Stimulated activated CD4-positive, alpha-beta T cell treated with anti-CD3 and anti-CD28 coated beads, Interleukin-1b, Interleukin-23, amount 100 ng/mL, for 48 hours (primary cell): ENCODE results near the gene FBXO30.

Experiments
- DNase-seq: peaks from one replicate; pipeline ENCODE4 v3.0.0-alpha.2; 2020

Gene FBXO30

GRCh38 chr6:145814501-145815308 is at the start of gene FBXO30:
Gene FBXO30 (minus strand): TSS chr6:145814795. CDS start chr6:145806405, 8,390 bp downstream.
- DNase-seq, result peak; percentile 83

GRCh38 chr6:145863988-145864616 is 49.5 kb upstream of the FBXO30 start:
- DNase-seq, result no peak

GRCh38 chr6:145863366-145863765 is 48.8 kb upstream of the FBXO30 start:
- no peak for DNase-seq

GRCh38 chr6:145860562-145860961 is 46.0 kb upstream of the FBXO30 start:
- no peak for DNase-seq

- no peak for DNase-seq
Measured at GRCh38 chr6:145850671-145851070, 36.1 kb upstream of the FBXO30 start.

GRCh38 chr6:145848541-145848940 is 33.9 kb upstream of the FBXO30 start:
- no peak for DNase-seq

- DNase-seq, result no peak
Measured at GRCh38 chr6:145845557-145845956, 31.0 kb upstream of the FBXO30 start.

GRCh38 chr6:145844933-145845540 is 30.4 kb upstream of the FBXO30 start:
- no peak for DNase-seq

GRCh38 chr6:145842693-145843546 is 28.3 kb upstream of the FBXO30 start:
- DNase-seq, result no peak

- DNase-seq, result no peak
Measured at GRCh38 chr6:145841668-145842067, 27.1 kb upstream of the FBXO30 start.

- no peak for DNase-seq
Measured at GRCh38 chr6:145839653-145840052, 25.1 kb upstream of the FBXO30 start.

- DNase-seq, result no peak
Measured at GRCh38 chr6:145838305-145838704, 23.7 kb upstream of the FBXO30 start.

GRCh38 chr6:145836772-145837171 is 22.2 kb upstream of the FBXO30 start:
- DNase-seq, result no peak

- DNase-seq, result no peak
Measured at GRCh38 chr6:145836170-145836569, 21.6 kb upstream of the FBXO30 start.

- no peak for DNase-seq
Measured at GRCh38 chr6:145830612-145831011, 16.0 kb upstream of the FBXO30 start.

GRCh38 chr6:145829950-145830349 is 15.4 kb upstream of the FBXO30 start:
- no peak for DNase-seq

- DNase-seq, result no peak
Measured at GRCh38 chr6:145829102-145829501, 14.5 kb upstream of the FBXO30 start.

- no peak for DNase-seq
Measured at GRCh38 chr6:145824344-145824743, 9.7 kb upstream of the FBXO30 start.

GRCh38 chr6:145823328-145823944 is 8.8 kb upstream of the FBXO30 start:
- no peak for DNase-seq

GRCh38 chr6:145822456-145822855 is 7.9 kb upstream of the FBXO30 start:
- DNase-seq, result no peak

GRCh38 chr6:145819994-145820393 is 5.4 kb upstream of the FBXO30 start:
- no peak for DNase-seq

GRCh38 chr6:145818796-145819195 is 4.2 kb upstream of the FBXO30 start:
- DNase-seq, result no peak

GRCh38 chr6:145816392-145816791 is 1.8 kb upstream of the FBXO30 start:
- no peak for DNase-seq
